Psoas muscle (tissue), 8 donors: Measurements from ENCODE around the gene ACVR1B. TPM values are rescaled to one million over a fixed set of nuclear protein-coding genes. Genes with fewer than 3 reads are reported as not detected.

ENCODE experiments used
- ATAC-seq, 4 donors: fragments of 200-7000 bp; cut with Tn5 transposase; one replicate each; pipeline ENCODE4 v1.9.1; 2020; ENCODE audit warnings: moderate library complexity in 3 of 4, mild to moderate bottlenecking in 2 of 4
- DNase-seq, 2 donors: peaks; one replicate each; pipeline ENCODE4 v3.0.0-alpha.2; 2020
- H3K27ac ChIP-seq: fragments of 200-600 bp; one replicate; pipeline ENCODE4 v1.8.0; 2022
- H3K27me3 ChIP-seq, 3 donors: fragments of 200-600 bp in 1 of 3; one replicate each; pipeline versions ENCODE4 v1.6.1 to v1.8.0; 2013 to 2022; ENCODE audit warnings: low read length in 2 of 3, mild to moderate bottlenecking in 2 of 3, moderate library complexity in 1 of 3; ENCODE audit not compliant: insufficient read depth in 3 of 3
- H3K36me3 ChIP-seq, 2 donors: fragments of 200-600 bp in 1 of 2; one replicate each; pipeline versions ENCODE4 v1.6.1 to v1.8.0; 2013 to 2022; ENCODE audit warnings: low read depth in 1 of 2, mild to moderate bottlenecking in 1 of 2, moderate library complexity in 1 of 2; ENCODE audit not compliant: insufficient read depth in 1 of 2
- H3K4me1 ChIP-seq: fragments of 200-600 bp; one replicate; pipeline ENCODE4 v1.8.0; 2022
- H3K4me3 ChIP-seq: fragments of 200-600 bp; one replicate; pipeline ENCODE4 v1.8.0; 2022; ENCODE audit warnings: mild to moderate bottlenecking
- H3K9me3 ChIP-seq: fragments of 200-600 bp; one replicate; pipeline ENCODE4 v1.8.0; 2022
- CTCF ChIP-seq: fragments of 200-600 bp; IDR thresholded peaks from one replicate; pipeline ENCODE4 v1.8.0; 2022; ENCODE audit warnings: antibody characterized with exemption
- WGBS, 3 donors: extraction: QIAGEN DNeasy Blood & Tissue Kit; methylation state at CpG; one replicate each; pipeline versions ENCODE4 v1.1.6 to v1.1.7; 2013; 5-methylcytosine and 5-hydroxymethylcytosine counted together
- intact Hi-C, 2 donors: fragments of 100-400 bp; cut with DNase I; formaldehyde crosslinking; loops; one replicate each; pipeline versions ENCODE4 v1.11.0 to v1.14.2; 2022
- polyA plus RNA-seq, 3 donors: library from polyadenylated mRNA; stranded (reverse); fragments of 200-250 nt; gene quantifications; one replicate each; pipeline ENCODE4 v1.2.3, GENCODE V29; 2013
- total RNA-seq, 4 donors: library from RNA; stranded (reverse); fragmentation: NEBNext Ultra II Directional in 2 of 4; extraction: Animal tissue kit (Norgen Biotek cat#: 25700) in 2 of 4; gene quantifications; one replicate each; pipeline versions ENCODE4 v1.2.1 to v1.2.4, GENCODE V29; 2021 to 2023
- donor health status: healthy with polysubstance abuse.
- donor health status: DM: no; HTN: no; CAD: no; lungs with moderate emphysema.
- donor health status: Bipolar disorder and iron deficiency.
- donor health status: healthy.
- donor health status: DM: yes; HTN: yes; CAD: no.
- donor health status: DM: no; HTN: no; CAD: no.
- donor health status: DM: no; HTN: no; CAD: no.
- donor health status: DM: yes; HTN: yes; CAD: no.

Gene ACVR1B
- total and polyA plus RNA-seq, 7 donors, result 5.8 to 16.6 (median 12.7) TPM

GRCh38 chr12:51997136-51997535 is 45.6 kb downstream of the ACVR1B start:
- Histone ChIP-seq H3K4me3 (no peak overlapping the region), H3K36me3 (peaks cover 0 to 55% of the 10 kb centered on the region in 2 donors), H3K4me1 (no peaks in the 10 kb centered on the region), H3K27me3 (no peaks in the 10 kb centered on the region), H3K9me3 (no peaks in the 10 kb centered on the region), H3K27ac (no peak overlapping the region)
- intact Hi-C loops, result no loop called here
- DNase-seq (no peak), ATAC-seq (no peak)
- 80 to 91% (median 80%) methylated on average over 5 of the region's 5 CpGs for WGBS, 3 donors
- TF ChIP-seq CTCF, result no peak

- Histone ChIP-seq H3K27ac (no peak overlapping the region), H3K36me3 (peaks cover 0 to under 1% of the 10 kb centered on the region in 2 donors), H3K27me3 (peaks cover 0 to 24% (median 8%) of the 10 kb centered on the region in 3 donors), H3K4me3 (no peak overlapping the region), H3K4me1 (no peaks in the 10 kb centered on the region), H3K9me3 (no peaks in the 10 kb centered on the region)
- TF ChIP-seq CTCF, result no peak
- ATAC-seq (no peak), DNase-seq (peak in 1 of 2 donors; percentile 28)
- 72 to 83% (median 78%) methylated on average over 8 of the region's 8 CpGs for WGBS, 3 donors
- intact Hi-C loops, result loop anchor here (5.0 kb wide), 2 partner anchors 79 to 119 kb away; no protein-coding TSS in a partner anchor
These were observed 51.6 kb downstream of the ACVR1B start for GRCh38 chr12:52003016-52003550.

- 77 to 79% (median 77%) methylated on average over 6 of the region's 6 CpGs for whole genome bisulfite sequencing, 3 donors
- intact Hi-C loops, result loop anchor here (5.0 kb wide), 2 partner anchors 79 to 119 kb away; no protein-coding TSS in a partner anchor
- TF ChIP-seq CTCF, result no peak
- Histone ChIP-seq H3K36me3 (no peaks in the 10 kb centered on the region), H3K4me3 (no peak overlapping the region), H3K9me3 (no peaks in the 10 kb centered on the region), H3K4me1 (peaks cover 2% of the 10 kb centered on the region), H3K27ac (no peak overlapping the region), H3K27me3 (peaks cover 0 to 24% (median 8%) of the 10 kb centered on the region in 3 donors)
- ATAC-seq (no peak), DNase-seq (no peak)
These were observed 52.1 kb downstream of the ACVR1B start for GRCh38 chr12:52003591-52003990.

GRCh38 chr12:52004042-52004648 is 52.6 kb downstream of the ACVR1B start:
- H3K9me3 ChIP-seq, result no peaks in the 10 kb centered on the region
- peaks cover 0 to 24% (median 8%) of the 10 kb centered on the region in 3 donors for H3K27me3 ChIP-seq
- no peaks in the 10 kb centered on the region for H3K36me3 ChIP-seq
- DNase-seq (peak; percentile 47 to 68), ATAC-seq (peak; percentile 34 to 79 (median 60))
- TF ChIP-seq CTCF, result peak; percentile 74
- intact Hi-C loops, result loop anchor here (5.0 kb wide), 2 partner anchors 78 to 118 kb away; no protein-coding TSS in a partner anchor
- no peak overlapping the region for H3K27ac ChIP-seq
- WGBS, 3 donors, result 49 to 53% (median 49%) methylated on average over 5 of the region's 5 CpGs
- H3K4me3 ChIP-seq, result no peak overlapping the region
- peaks cover 4% of the 10 kb centered on the region for H3K4me1 ChIP-seq
